Measurements from ENCODE around the gene RIOK3.
A peak's percentile ranks its signal among the peaks of the same experiment; 100 is the strongest.

GRCh38 chr18:23524213-23524707 lies 71.2 kb downstream of the RIOK3 start:
- TF ChIP-seq FOXA1 (IDR thresholded peaks at IDR 0.05) (peak; percentile 82), CTCF (IDR thresholded peaks at IDR 0.05; ENCODE audit: low read depth, low read length, missing input control) (no peak), GABPA (IDR thresholded peaks at IDR 0.05 in 1 of 2, conservative IDR thresholded peaks at IDR 0.05 in 1 of 2) (no peak), TAF1 (conservative IDR thresholded peaks at IDR 0.05) (no peak), HNF4G (IDR thresholded peaks at IDR 0.05) (no peak), JUND (IDR thresholded peaks at IDR 0.05) (no peak), YY1 (IDR thresholded peaks at IDR 0.05) (peak; percentile 61), MAX (IDR thresholded peaks at IDR 0.05) (no peak)

Measured in liver (tissue), 3 donors.